ENCODE measurements around the gene PIM1. TPM values are rescaled to one million over a fixed set of nuclear protein-coding genes. Genes with fewer than 3 reads are reported as not detected.

Gene PIM1
- total RNA-seq, 6 experiments from 2014 or later, result 5.1 to 45.2 (median 13.0) TPM

DNA sequence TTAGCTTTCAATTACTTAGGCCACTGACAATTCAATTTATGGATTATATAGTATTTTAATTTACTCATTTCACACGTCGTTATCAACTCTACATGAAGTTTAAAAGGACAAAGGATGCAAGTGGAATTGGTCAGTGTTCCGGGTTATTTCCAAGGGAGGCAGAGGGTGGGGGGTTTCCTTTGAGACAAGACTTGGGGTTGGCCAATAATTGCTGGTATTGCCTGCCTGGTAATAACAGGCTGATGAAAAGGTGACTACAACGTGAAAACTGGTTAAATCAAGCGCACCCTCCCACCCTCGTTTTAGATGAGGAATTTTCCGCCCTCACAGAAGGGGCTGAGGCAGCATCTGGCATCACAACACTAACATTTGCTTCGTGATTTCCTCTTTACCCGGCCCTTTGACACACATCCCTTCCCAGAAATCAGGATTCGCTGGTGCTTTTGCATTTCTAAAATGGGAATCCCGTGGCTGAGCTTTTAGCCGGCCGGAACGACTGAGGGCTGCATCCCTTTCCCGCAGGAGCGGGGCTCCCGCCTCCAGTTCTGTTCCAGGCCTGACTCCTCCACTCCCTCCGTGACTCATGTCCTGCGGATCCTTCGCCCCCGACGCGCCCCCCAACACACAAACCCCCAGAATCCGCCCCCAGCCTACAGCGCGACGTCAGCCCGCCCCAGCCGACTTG lies 999 bp upstream of the PIM1 start:
- no peak for TF ChIP-seq POLR2A (IDR thresholded peaks at IDR 0.05)
- TF ChIP-seq, protein P1, sequence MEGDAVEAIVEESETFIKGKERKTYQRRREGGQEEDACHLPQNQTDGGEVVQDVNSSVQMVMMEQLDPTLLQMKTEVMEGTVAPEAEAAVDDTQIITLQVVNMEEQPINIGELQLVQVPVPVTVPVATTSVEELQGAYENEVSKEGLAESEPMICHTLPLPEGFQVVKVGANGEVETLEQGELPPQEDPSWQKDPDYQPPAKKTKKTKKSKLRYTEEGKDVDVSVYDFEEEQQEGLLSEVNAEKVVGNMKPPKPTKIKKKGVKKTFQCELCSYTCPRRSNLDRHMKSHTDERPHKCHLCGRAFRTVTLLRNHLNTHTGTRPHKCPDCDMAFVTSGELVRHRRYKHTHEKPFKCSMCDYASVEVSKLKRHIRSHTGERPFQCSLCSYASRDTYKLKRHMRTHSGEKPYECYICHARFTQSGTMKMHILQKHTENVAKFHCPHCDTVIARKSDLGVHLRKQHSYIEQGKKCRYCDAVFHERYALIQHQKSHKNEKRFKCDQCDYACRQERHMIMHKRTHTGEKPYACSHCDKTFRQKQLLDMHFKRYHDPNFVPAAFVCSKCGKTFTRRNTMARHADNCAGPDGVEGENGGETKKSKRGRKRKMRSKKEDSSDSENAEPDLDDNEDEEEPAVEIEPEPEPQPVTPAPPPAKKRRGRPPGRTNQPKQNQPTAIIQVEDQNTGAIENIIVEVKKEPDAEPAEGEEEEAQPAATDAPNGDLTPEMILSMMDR (IDR thresholded peaks at IDR 0.05), result no peak

DNA sequence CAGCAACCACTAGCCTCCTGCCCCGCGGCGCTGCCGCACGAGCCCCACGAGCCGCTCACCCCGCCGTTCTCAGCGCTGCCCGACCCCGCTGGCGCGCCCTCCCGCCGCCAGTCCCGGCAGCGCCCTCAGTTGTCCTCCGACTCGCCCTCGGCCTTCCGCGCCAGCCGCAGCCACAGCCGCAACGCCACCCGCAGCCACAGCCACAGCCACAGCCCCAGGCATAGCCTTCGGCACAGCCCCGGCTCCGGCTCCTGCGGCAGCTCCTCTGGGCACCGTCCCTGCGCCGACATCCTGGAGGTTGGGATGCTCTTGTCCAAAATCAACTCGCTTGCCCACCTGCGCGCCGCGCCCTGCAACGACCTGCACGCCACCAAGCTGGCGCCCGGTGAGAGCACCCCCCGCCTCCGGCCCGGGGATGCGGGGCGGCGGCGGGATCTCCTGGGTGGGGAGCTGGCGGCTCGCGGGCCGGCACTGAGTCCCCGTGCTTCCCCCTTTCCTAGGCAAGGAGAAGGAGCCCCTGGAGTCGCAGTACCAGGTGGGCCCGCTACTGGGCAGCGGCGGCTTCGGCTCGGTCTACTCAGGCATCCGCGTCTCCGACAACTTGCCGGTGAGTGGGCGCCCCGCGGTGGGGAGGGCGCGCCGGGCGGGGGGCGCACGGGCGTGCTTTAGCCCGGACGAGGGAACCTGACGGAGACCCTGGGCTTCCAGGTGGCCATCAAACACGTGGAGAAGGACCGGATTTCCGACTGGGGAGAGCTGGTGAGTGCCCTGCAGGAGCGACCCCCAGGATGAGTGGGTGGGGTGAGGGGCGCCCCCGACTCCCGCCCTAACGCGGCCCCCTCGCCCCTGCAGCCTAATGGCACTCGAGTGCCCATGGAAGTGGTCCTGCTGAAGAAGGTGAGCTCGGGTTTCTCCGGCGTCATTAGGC lies 585 bp downstream of the PIM1 start:
- Histone ChIP-seq H3K4me3 (peak overlapping the region; percentile 79 to 92 (median 89)), H3K4me1 (peaks cover 0 to 26% (median 10%) of the 10 kb centered on the region in 4 donors), H3K36me3 (peaks cover 11 to 31% (median 22%) of the 10 kb centered on the region in 4 donors), H3K27me3 (no peaks in the 10 kb centered on the region), H3K9me3 (no peaks in the 10 kb centered on the region), H3K27ac (peak overlapping the region; percentile 77 to 96 (median 83))
- peak in 1 of 4 donors; percentile 8 for ATAC-seq
- no CpG with 5 or more reads among the region's 92 CpGs for WGBS (ENCODE audit: insufficient coverage, low coverage, low lambda C conversion rate, missing lambda C conversion rate)
- DNase-seq, result peak in 2 of 3 donors; percentile 42 to 71
- peak; percentile 39 for TF ChIP-seq POLR2A (IDR thresholded peaks at IDR 0.05)
- TF ChIP-seq, protein P1 (IDR thresholded peaks at IDR 0.05), result peak in 1 of 4 donors; percentile 5
- intact Hi-C loops (cut with DNase I), result loop anchor here (5.0 kb wide), 2 partner anchors 113 to 118 kb away; no protein-coding TSS in a partner anchor

More for the DNA sequence above, 999 bp upstream of the PIM1 start:
- intact Hi-C loops (cut with DNase I), result no loop called here
- peak overlapping the region; percentile 46 to 57 (median 56) for H3K4me3 ChIP-seq
- 3% methylated on average over 19 of the region's 29 CpGs for WGBS (ENCODE audit: insufficient coverage, low coverage, low lambda C conversion rate, missing lambda C conversion rate)
- H3K27ac ChIP-seq, result peak overlapping the region; percentile 84 to 90 (median 86)
- no peaks in the 10 kb centered on the region for H3K9me3 ChIP-seq
- DNase-seq, result no peak
- peaks cover 0 to 26% (median 10%) of the 10 kb centered on the region in 4 donors for H3K4me1 ChIP-seq
- ATAC-seq, result peak; percentile 1 to 24 (median 8)
- no peaks in the 10 kb centered on the region for H3K27me3 ChIP-seq
- H3K36me3 ChIP-seq, result peaks cover 8 to 16% (median 13%) of the 10 kb centered on the region in 4 donors

DNA sequence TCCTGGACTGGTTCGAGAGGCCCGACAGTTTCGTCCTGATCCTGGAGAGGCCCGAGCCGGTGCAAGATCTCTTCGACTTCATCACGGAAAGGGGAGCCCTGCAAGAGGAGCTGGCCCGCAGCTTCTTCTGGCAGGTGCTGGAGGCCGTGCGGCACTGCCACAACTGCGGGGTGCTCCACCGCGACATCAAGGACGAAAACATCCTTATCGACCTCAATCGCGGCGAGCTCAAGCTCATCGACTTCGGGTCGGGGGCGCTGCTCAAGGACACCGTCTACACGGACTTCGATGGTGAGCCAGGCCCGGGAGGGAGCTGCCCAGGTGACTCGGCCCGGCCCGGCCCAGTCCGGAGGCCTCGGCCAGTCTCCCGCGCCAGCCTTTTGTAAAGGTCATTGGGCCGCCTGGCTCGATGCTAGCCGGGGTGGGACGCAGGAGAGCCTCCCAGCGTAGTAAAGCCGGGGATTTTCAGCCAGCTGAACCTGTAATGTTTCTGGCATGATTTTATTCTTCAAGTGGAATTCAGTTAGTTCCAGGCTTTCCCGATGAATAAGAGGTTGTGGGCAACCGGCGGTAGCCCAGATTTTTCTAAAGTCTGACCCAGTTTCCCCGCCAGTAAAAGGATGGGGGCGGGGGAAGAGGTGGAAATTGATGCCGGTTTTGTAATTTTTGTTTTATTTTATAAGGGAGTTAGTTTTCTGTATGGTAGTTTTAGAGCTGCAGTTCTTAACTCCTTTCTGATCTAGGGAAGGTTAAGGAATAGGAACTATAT lies 1.4 kb downstream of the PIM1 start:
- intact Hi-C loops (cut with DNase I), result loop anchor here (5.0 kb wide), 2 partner anchors 114 to 119 kb away; no protein-coding TSS in a partner anchor

More for the DNA sequence above, 1.4 kb downstream of the PIM1 start:
- 0% methylated on average over 21 of the region's 45 CpGs for WGBS (ENCODE audit: insufficient coverage, low coverage, low lambda C conversion rate, missing lambda C conversion rate)
- H3K4me1 ChIP-seq, result peaks cover 0 to 22% (median 10%) of the 10 kb centered on the region in 4 donors
- peak overlapping the region; percentile 77 to 96 (median 83) for H3K27ac ChIP-seq
- H3K36me3 ChIP-seq, result peaks cover 11 to 32% (median 22%) of the 10 kb centered on the region in 4 donors
- peak in 3 of 4 donors; percentile 8 to 40 (median 20) for ATAC-seq
- peak overlapping the region; percentile 79 to 92 (median 89) for H3K4me3 ChIP-seq
- no peaks in the 10 kb centered on the region for H3K27me3 ChIP-seq
- DNase-seq, result peak; percentile 66 to 86 (median 83)
- TF ChIP-seq POLR2A (IDR thresholded peaks at IDR 0.05), result no peak
- TF ChIP-seq, protein P1 (IDR thresholded peaks at IDR 0.05), result no peak
- H3K9me3 ChIP-seq, result no peaks in the 10 kb centered on the region

Data from right lobe of liver (tissue), 6 donors.